Osteoblast (primary cell): Measurements from ENCODE around the gene ABHD12. TPM values are rescaled to one million over a fixed set of nuclear protein-coding genes. Genes with fewer than 3 reads are reported as not detected.

Experiments
- DNase-seq: peaks from one replicate; pipeline ENCODE4 v3.0.0; 2011; ENCODE audit warnings: low spot score, mixed read lengths; ENCODE audit not compliant: insufficient read length; ENCODE audit errors: missing footprints
- H2AFZ ChIP-seq: 2 replicates; pipeline ENCODE4 v1.6.0; 2011; ENCODE audit warnings: mild to moderate bottlenecking, low read length
- H3K27ac ChIP-seq: 2 replicates; pipeline ENCODE4 v1.5.1; 2011; ENCODE audit warnings: mild to moderate bottlenecking, low read depth, low read length, moderate library complexity
- H3K27me3 ChIP-seq: 2 replicates; pipeline ENCODE4 v1.6.0; 2012; ENCODE audit warnings: mild to moderate bottlenecking, control low read depth, inconsistent platforms, low read length, moderate library complexity; ENCODE audit not compliant: insufficient read depth
- H3K36me3 ChIP-seq: 2 replicates; pipeline ENCODE4 v1.5.1; 2011; ENCODE audit warnings: mild to moderate bottlenecking, low read length, control low read depth, moderate library complexity; ENCODE audit not compliant: insufficient read depth
- H3K4me1 ChIP-seq: 2 replicates; pipeline ENCODE4 v1.5.1; 2011; ENCODE audit warnings: mild to moderate bottlenecking, low read length, control low read depth, moderate library complexity; ENCODE audit not compliant: insufficient read depth
- H3K4me2 ChIP-seq: 2 replicates; pipeline ENCODE4 v1.6.0; 2011; ENCODE audit warnings: mild to moderate bottlenecking, low read length; ENCODE audit not compliant: insufficient read depth
- H3K4me3 ChIP-seq: fragments of 200-600 bp; sonication (generic); 3 replicates; pipeline ENCODE4 v1.5.1; 2012; ENCODE audit warnings: mild to moderate bottlenecking, low read length, inconsistent platforms; ENCODE audit not compliant: insufficient read depth
- H3K79me2 ChIP-seq: 2 replicates; pipeline ENCODE4 v1.6.0; 2012; ENCODE audit warnings: mild to moderate bottlenecking, low read length, control low read depth, inconsistent platforms; ENCODE audit not compliant: insufficient read depth
- H3K9me3 ChIP-seq: 2 replicates; pipeline ENCODE4 v1.5.1; 2011; ENCODE audit warnings: low read depth, low read length, control low read depth
- H4K20me1 ChIP-seq: 2 replicates; pipeline ENCODE4 v1.6.0; 2012; ENCODE audit warnings: mild to moderate bottlenecking, low read length, control low read depth; ENCODE audit not compliant: insufficient read depth
- CTCF ChIP-seq: IDR thresholded peaks from 2 replicates; pipeline ENCODE4 v1.5.1; 2011; ENCODE audit warnings: mild to moderate bottlenecking, low read depth, low read length, moderate library complexity; ENCODE audit errors: extremely low read depth
- small RNA-seq: library from RNA; depleted of rRNA; stranded (forward); fragments of <200 nt; gene quantifications from one replicate; pipeline ENCODE3, GENCODE V24; 2012
- total RNA-seq: library from RNA; depleted of rRNA; stranded (reverse); fragments of >200 nt; gene quantifications from 2 replicates; pipeline ENCODE4 v1.2.3, GENCODE V29; 2012

ABHD12 gene
- total RNA-seq, 1 donor, result 29.7 TPM

DNA sequence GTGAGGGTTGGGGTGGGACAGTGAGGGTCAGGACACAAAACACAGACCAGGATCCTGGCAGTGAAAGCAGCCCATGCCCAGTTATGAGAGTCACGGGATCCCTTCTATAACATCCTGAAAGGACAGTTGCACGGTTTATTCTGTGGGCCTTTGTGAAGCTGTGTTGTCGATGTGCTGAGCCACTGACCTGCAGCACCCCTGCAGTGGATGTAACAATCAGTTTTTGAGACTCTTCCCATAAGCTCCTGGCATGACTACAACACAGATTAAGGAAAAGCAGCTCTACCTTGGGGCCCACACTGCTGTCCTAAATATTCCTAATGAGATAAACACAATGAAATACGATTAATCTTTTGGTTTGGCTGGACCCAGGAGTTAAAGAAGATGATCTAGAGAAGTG lies 139.1 kb downstream of the ABHD12 start:
- no peak overlapping the region for H3K4me3 ChIP-seq
- H4K20me1 ChIP-seq, result peaks cover 58% of the 10 kb centered on the region
- H3K4me1 ChIP-seq, result peaks cover 63% of the 10 kb centered on the region
- H3K9me3 ChIP-seq, result no peaks in the 10 kb centered on the region
- peaks cover 6% of the 10 kb centered on the region for H3K36me3 ChIP-seq
- TF ChIP-seq CTCF, result no peak
- H3K79me2 ChIP-seq, result peaks cover 82% of the 10 kb centered on the region
- no peak overlapping the region for H2AFZ ChIP-seq
- DNase-seq, result peak; percentile 79
- H3K27ac ChIP-seq, result peak overlapping the region; percentile 14
- H3K27me3 ChIP-seq, result no peaks in the 10 kb centered on the region
- no peak overlapping the region for H3K4me2 ChIP-seq

DNA sequence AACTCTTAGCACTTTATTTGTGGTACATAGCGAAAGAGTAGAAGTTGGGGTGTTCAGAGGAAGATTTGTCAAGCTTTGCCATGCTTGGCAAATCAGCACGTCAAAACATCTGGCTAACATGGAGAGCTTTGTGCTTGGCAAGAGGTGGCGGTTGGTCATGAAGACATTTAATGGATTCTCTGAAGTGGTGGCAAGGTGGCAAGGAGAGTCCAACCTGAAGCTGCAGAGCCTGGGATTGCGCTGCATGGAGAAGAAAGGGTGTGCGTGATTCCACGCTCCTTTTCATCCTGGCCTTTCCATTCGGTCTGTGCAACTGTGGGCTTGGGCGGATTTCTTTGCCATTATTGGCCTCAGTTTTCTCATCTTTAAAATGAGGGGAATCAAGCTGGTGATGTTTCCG lies 139.6 kb downstream of the ABHD12 start:
- H3K27ac ChIP-seq, result peak overlapping the region; percentile 14
- H3K4me3 ChIP-seq, result no peak overlapping the region
- peaks cover 63% of the 10 kb centered on the region for H3K4me1 ChIP-seq
- DNase-seq, result no peak
- peaks cover 6% of the 10 kb centered on the region for H3K36me3 ChIP-seq
- H3K27me3 ChIP-seq, result no peaks in the 10 kb centered on the region
- H4K20me1 ChIP-seq, result peaks cover 56% of the 10 kb centered on the region
- no peak overlapping the region for H3K4me2 ChIP-seq
- H2AFZ ChIP-seq, result no peak overlapping the region
- H3K9me3 ChIP-seq, result no peaks in the 10 kb centered on the region
- H3K79me2 ChIP-seq, result peaks cover 76% of the 10 kb centered on the region
- no peak for TF ChIP-seq CTCF

DNA sequence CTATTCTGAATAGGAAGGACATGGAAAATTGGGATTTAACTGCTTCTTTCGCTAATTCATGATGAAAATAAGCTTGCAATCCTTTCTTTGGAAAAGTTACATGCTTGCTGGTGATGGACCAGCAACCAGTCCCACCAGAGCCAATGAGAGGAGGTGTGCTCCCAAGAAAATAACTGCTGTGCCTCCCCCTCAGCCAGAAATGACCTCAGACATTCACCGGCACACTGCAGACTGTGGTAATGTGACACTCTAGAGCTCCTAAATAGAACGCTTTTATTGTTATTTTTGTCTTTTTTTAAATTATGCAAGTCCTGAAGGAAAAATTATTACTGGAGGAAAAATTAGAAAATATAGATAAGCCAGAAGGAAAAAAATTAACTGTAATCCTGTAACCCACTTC lies 140.1 kb downstream of the ABHD12 start:
- Histone ChIP-seq H4K20me1 (peaks cover 56% of the 10 kb centered on the region), H3K27me3 (no peaks in the 10 kb centered on the region), H3K9me3 (no peaks in the 10 kb centered on the region), H3K79me2 (peaks cover 71% of the 10 kb centered on the region), H3K4me2 (peak overlapping the region; percentile 91), H3K27ac (peak overlapping the region; percentile 11), H3K4me3 (peak overlapping the region; percentile 16), H3K36me3 (peaks cover 6% of the 10 kb centered on the region), H2AFZ (no peak overlapping the region), H3K4me1 (peaks cover 60% of the 10 kb centered on the region)
- peak; percentile 90 for DNase-seq
- TF ChIP-seq CTCF, result no peak

Small RNA genes within 50 kb of the gene (small RNA-seq; reads per million reads assigned to genes)
- not detected for gene AL121772.2

Other genes with a start within 250 kb of the ABHD12 start
- 50.7 and 55.1 TPM in 2 replicates for gene ENTPD6, start 195.1 kb downstream of the ABHD12 start, total RNA-seq
- 191 and 194 TPM in 2 replicates for gene PYGB, start 142.8 kb downstream of the ABHD12 start, total RNA-seq
- 2.2 and 2.4 TPM in 2 replicates for gene GINS1, start 16.8 kb upstream of the ABHD12 start, total RNA-seq
- 14.1 and 14.8 TPM in 2 replicates for gene NINL, start 194.7 kb upstream of the ABHD12 start, total RNA-seq
- 11.2 and 11.8 TPM in 2 replicates for gene NANP, start 233.2 kb upstream of the ABHD12 start, total RNA-seq